Measurements from ENCODE around the gene NMNAT1. TPM values are rescaled to one million over a fixed set of nuclear protein-coding genes. Genes with fewer than 3 reads are reported as not detected.

Gene NMNAT1
- total RNA-seq, 1 donor from 2014 or later: 7.0 TPM

DNA sequence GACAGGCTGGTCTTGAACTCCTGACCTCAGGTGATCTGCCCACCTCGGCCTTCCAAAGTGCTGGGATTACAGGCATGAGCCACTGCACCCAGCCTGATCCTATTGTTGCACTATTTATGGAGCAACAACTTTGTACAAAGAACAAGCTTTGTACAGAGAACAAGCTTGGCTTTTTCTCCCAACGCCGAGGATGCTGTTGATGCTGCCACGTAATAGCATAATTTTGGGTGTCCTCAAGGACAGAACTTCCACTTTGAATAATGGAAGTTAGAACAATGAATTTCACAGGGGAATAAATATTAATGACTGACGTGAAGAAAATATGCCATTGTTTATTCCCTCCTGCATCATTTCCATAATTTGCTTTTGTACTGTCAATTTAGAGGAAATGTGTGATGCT is 41.0 kb downstream of the NMNAT1 start:
- H3K4me3 Mint-ChIP-seq (ENCODE audit: unreplicated experiment): no peak overlapping the region
- no peak for DNase-seq
- no peaks in the 10 kb centered on the region for H3K36me3 Mint-ChIP-seq (ENCODE audit: unreplicated experiment)
- H3K9me3 Mint-ChIP-seq (ENCODE audit: unreplicated experiment): no peaks in the 10 kb centered on the region
- H3K27me3 Mint-ChIP-seq (ENCODE audit: unreplicated experiment): no peaks in the 10 kb centered on the region
- H3K4me1 Mint-ChIP-seq (ENCODE audit: low read depth, unreplicated experiment): no peaks in the 10 kb centered on the region
- no peak for TF ChIP-seq CTCF (IDR thresholded peaks at IDR 0.05; ENCODE audit: partially characterized antibody, unreplicated experiment)
- no peak overlapping the region for H3K27ac Mint-ChIP-seq (ENCODE audit: unreplicated experiment)

DNA sequence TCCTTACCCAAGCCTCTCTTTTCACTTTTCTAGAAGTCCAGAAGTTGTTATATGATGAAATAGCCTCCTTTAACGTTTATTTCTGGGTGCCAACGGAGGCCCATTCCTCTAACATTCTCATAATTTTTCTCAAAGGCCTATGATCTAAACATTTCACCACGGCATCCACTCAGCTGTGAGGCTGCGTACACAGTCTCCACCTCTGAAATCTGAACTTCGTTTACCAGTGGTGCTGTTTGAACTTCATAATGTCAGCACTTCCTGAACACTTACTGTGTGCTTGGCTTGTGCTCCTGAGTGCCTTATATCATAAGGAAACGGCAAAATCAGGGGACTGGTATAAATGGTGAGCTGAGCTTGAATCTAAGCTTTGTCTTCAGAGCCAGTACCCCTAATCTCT is 41.7 kb downstream of the NMNAT1 start:
- no peak overlapping the region for H3K4me3 Mint-ChIP-seq (ENCODE audit: unreplicated experiment)
- no peaks in the 10 kb centered on the region for H3K4me1 Mint-ChIP-seq (ENCODE audit: low read depth, unreplicated experiment)
- H3K36me3 Mint-ChIP-seq (ENCODE audit: unreplicated experiment): no peaks in the 10 kb centered on the region
- DNase-seq: no peak
- no peak for TF ChIP-seq CTCF (IDR thresholded peaks at IDR 0.05; ENCODE audit: partially characterized antibody, unreplicated experiment)
- no peaks in the 10 kb centered on the region for H3K27me3 Mint-ChIP-seq (ENCODE audit: unreplicated experiment)
- no peak overlapping the region for H3K27ac Mint-ChIP-seq (ENCODE audit: unreplicated experiment)
- no peaks in the 10 kb centered on the region for H3K9me3 Mint-ChIP-seq (ENCODE audit: unreplicated experiment)

- no peaks in the 10 kb centered on the region for H3K27me3 Mint-ChIP-seq (ENCODE audit: unreplicated experiment)
- DNase-seq: no peak
- no peak for TF ChIP-seq CTCF (IDR thresholded peaks at IDR 0.05; ENCODE audit: partially characterized antibody, unreplicated experiment)
- no peak overlapping the region for H3K27ac Mint-ChIP-seq (ENCODE audit: unreplicated experiment)
- H3K4me3 Mint-ChIP-seq (ENCODE audit: unreplicated experiment): no peak overlapping the region
- H3K4me1 Mint-ChIP-seq (ENCODE audit: low read depth, unreplicated experiment): no peaks in the 10 kb centered on the region
- no peaks in the 10 kb centered on the region for H3K9me3 Mint-ChIP-seq (ENCODE audit: unreplicated experiment)
- no peaks in the 10 kb centered on the region for H3K36me3 Mint-ChIP-seq (ENCODE audit: unreplicated experiment)
Measured at GRCh38 chr1:9989773-9990172, 46.5 kb downstream of the NMNAT1 start.

DNA sequence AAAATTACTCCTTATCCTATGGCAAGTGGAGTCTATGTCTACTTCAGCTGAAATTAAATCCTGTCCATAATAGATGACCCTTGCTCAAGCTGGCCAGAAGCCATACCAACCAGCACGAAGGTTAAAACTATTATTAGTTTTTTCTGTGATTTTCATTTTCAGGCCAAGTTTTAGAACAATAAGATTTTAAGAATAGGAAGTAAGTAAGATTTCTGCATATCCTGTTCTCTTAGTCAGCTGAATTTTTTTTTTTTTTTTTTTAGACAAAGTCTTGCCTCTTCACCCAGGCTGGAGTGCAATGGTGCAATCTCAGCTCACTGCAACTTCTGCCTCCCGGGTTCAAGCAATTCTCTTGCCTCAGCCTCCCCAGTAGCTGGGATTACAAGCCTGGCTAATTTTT is 47.7 kb downstream of the NMNAT1 start:
- H3K9me3 Mint-ChIP-seq (ENCODE audit: unreplicated experiment): no peaks in the 10 kb centered on the region
- no peak for DNase-seq
- no peak for TF ChIP-seq CTCF (IDR thresholded peaks at IDR 0.05; ENCODE audit: partially characterized antibody, unreplicated experiment)
- no peaks in the 10 kb centered on the region for H3K27me3 Mint-ChIP-seq (ENCODE audit: unreplicated experiment)
- H3K4me3 Mint-ChIP-seq (ENCODE audit: unreplicated experiment): no peak overlapping the region
- H3K4me1 Mint-ChIP-seq (ENCODE audit: low read depth, unreplicated experiment): no peaks in the 10 kb centered on the region
- H3K27ac Mint-ChIP-seq (ENCODE audit: unreplicated experiment): no peak overlapping the region
- no peaks in the 10 kb centered on the region for H3K36me3 Mint-ChIP-seq (ENCODE audit: unreplicated experiment)

DNA sequence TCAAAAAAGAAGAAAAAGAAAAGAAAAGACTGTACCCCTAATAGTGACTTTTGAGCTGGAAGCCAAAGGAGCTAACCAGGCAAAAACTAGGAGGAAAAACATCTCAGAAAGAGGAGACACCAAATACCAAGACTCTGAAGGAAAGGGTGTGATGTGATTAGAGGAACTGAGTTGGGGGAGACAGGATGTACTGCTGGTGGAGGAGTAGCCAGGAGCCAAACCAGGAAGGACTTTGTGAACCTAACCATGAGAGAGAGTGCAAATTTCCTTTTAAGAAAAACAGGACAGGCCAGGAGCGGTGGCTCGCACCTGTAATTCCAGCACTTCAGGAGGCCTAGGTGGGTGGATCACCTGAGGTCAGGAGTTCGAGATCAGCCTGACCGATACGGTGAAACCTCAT is 49.6 kb downstream of the NMNAT1 start:
- no peak for DNase-seq
- Mint-ChIP-seq H3K4me1 (ENCODE audit: low read depth, unreplicated experiment) (no peaks in the 10 kb centered on the region), H3K9me3 (ENCODE audit: unreplicated experiment) (peaks cover 2% of the 10 kb centered on the region), H3K4me3 (ENCODE audit: unreplicated experiment) (no peak overlapping the region), H3K27ac (ENCODE audit: unreplicated experiment) (no peak overlapping the region), H3K36me3 (ENCODE audit: unreplicated experiment) (peaks cover 5% of the 10 kb centered on the region), H3K27me3 (ENCODE audit: unreplicated experiment) (peaks cover 5% of the 10 kb centered on the region)
- TF ChIP-seq CTCF (IDR thresholded peaks at IDR 0.05; ENCODE audit: partially characterized antibody, unreplicated experiment): no peak

Data from glutamatergic neuron (in vitro differentiated cells).